Activated naive CD4-positive, alpha-beta T cell treated with anti-CD3 and anti-CD28 coated beads, Interleukin-2, amount 10 ng/mL, durations not matched to agents 7 days and 5 days (primary cell): ENCODE data around the gene COL23A1.

Experiments
- CTCF ChIA-PET: fragments of 350-600 bp; sonication (Branson Sonifier 250); formaldehyde crosslinking; loops from one replicate; lab custom pipeline; 2021; ENCODE audit warnings: antibody characterized with exemption; lab: Charles Lee
- DNase-seq: peaks from one replicate; pipeline ENCODE4 v3.0.0-alpha.2; 2020
- H3K27ac Mint-ChIP-seq: one replicate; pipeline ENCODE4 v1.8.0; 2021; ENCODE audit warnings: mild to moderate bottlenecking, moderate library complexity, mixed read lengths
- H3K27me3 Mint-ChIP-seq: one replicate; pipeline ENCODE4 v1.8.0; 2021; ENCODE audit warnings: mild to moderate bottlenecking, mixed read lengths
- H3K36me3 Mint-ChIP-seq: one replicate; pipeline ENCODE4 v1.8.0; 2021; ENCODE audit warnings: mixed read lengths
- H3K4me1 Mint-ChIP-seq: one replicate; pipeline ENCODE4 v1.8.0; 2021; ENCODE audit warnings: mixed read lengths
- H3K4me3 Mint-ChIP-seq: one replicate; pipeline ENCODE4 v1.8.0; 2021; ENCODE audit warnings: mild to moderate bottlenecking, moderate library complexity, mixed read lengths
- H3K9me3 Mint-ChIP-seq: one replicate; pipeline ENCODE4 v1.8.0; 2021; ENCODE audit warnings: mixed read lengths

COL23A1 gene

GRCh38 chr5:178469011-178469974, 120.9 kb downstream of the COL23A1 start:
- Mint-ChIP-seq H3K27me3 (no peaks in the 10 kb centered on the region), H3K36me3 (no peaks in the 10 kb centered on the region), H3K27ac (no peak overlapping the region), H3K9me3 (no peaks in the 10 kb centered on the region), H3K4me1 (peaks cover 5% of the 10 kb centered on the region), H3K4me3 (no peak overlapping the region)
- no peak for DNase-seq
- CTCF ChIA-PET, result interaction anchor here (2.0 kb wide), 1 partner anchor 8 kb away, joined by 7 read pairs; no protein-coding TSS in a partner anchor

- no peaks in the 10 kb centered on the region for H3K9me3 Mint-ChIP-seq
- H3K27me3 Mint-ChIP-seq, result no peaks in the 10 kb centered on the region
- DNase-seq, result no peak
- H3K4me3 Mint-ChIP-seq, result no peak overlapping the region
- no peak overlapping the region for H3K27ac Mint-ChIP-seq
- no peaks in the 10 kb centered on the region for H3K36me3 Mint-ChIP-seq
- CTCF ChIA-PET, result no interaction called here
- H3K4me1 Mint-ChIP-seq, result no peaks in the 10 kb centered on the region
Measured at GRCh38 chr5:178468196-178468685, 122.0 kb downstream of the COL23A1 start.

DNA sequence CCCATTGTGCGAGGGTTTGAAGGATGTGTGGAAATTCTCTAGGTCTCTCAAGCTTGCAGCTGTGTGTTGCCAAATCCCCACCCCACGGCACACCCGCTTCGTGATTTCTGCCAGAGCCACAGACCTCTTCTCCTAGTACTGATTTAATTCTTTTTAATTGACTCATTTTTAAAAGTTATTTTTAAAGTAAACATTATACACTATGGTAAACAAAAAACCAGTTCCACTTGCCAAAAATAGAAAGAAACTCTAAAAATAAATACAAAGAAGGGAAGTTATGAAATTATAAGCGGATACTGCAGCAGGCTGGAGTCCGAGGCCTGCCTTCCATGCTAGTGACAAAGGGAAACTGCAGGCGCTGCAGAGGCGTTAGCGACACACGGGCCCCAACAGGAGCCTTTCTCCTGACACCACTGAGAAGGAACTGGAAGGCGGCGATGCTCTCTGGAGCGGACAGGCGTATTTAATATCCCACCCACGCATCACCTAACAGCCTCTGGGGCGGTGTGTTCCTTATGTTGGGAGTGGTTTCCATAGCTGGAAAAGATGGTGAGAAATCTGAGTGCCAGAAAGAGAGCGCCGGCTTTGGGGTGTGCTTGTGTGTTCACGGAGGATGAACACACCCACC, 122.5 kb downstream of the COL23A1 start:
- Mint-ChIP-seq H3K9me3 (no peaks in the 10 kb centered on the region), H3K27me3 (no peaks in the 10 kb centered on the region), H3K27ac (no peak overlapping the region), H3K4me1 (no peaks in the 10 kb centered on the region), H3K36me3 (no peaks in the 10 kb centered on the region), H3K4me3 (no peak overlapping the region)
- CTCF ChIA-PET, result no interaction called here
- no peak for DNase-seq

DNA sequence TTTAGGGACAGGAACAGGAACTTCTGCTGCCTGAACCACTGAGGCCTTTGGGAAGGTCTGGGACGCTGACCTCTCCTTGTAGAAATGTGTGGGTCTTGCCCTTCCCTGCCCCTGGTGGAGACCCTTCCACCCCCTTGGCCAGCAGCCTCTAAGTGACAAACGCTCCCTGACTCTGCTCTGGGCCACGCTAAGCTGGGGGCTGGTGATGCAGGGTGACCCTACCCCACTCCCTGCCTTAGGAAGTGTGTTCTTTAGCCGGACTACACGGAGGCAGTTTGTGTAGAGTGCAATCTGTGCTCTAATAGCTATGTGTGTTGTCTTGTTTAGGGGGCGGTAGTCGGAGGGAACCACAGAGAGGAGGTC, 123.0 kb downstream of the COL23A1 start:
- no peaks in the 10 kb centered on the region for H3K27me3 Mint-ChIP-seq
- H3K4me1 Mint-ChIP-seq, result no peaks in the 10 kb centered on the region
- H3K9me3 Mint-ChIP-seq, result no peaks in the 10 kb centered on the region
- H3K4me3 Mint-ChIP-seq, result no peak overlapping the region
- CTCF ChIA-PET, result interaction anchor here (1.5 kb wide), 1 partner anchor 187 kb away, joined by 3 read pairs; no protein-coding TSS in a partner anchor
- H3K36me3 Mint-ChIP-seq, result no peaks in the 10 kb centered on the region
- no peak overlapping the region for H3K27ac Mint-ChIP-seq
- no peak for DNase-seq

DNA sequence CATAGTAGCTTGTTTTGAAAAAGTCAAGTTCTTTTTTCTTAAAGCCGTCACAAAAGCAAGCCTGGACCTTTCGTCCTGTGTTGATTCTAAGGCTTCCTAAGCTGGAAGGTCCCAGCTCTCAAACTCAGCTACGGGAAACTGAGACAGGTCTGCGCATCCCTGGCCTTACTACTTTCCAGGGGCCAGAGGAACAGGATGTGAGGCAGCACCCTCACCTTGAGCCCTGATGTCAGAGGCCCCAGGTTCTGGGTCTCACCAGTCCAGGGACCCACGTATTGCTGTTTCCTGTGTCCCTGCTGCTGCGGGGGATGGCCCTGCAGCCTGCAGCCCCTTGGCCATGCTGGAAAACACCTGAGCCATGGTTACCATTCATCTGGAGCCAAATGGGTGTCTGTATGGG, 123.9 kb downstream of the COL23A1 start:
- CTCF ChIA-PET, result interaction anchor here (1.5 kb wide), 1 partner anchor 186 kb away, joined by 3 read pairs; no protein-coding TSS in a partner anchor
- Mint-ChIP-seq H3K27ac (no peak overlapping the region), H3K4me1 (no peaks in the 10 kb centered on the region), H3K9me3 (no peaks in the 10 kb centered on the region), H3K4me3 (no peak overlapping the region), H3K27me3 (peaks cover under 1% of the 10 kb centered on the region), H3K36me3 (no peaks in the 10 kb centered on the region)
- DNase-seq, result no peak

DNA sequence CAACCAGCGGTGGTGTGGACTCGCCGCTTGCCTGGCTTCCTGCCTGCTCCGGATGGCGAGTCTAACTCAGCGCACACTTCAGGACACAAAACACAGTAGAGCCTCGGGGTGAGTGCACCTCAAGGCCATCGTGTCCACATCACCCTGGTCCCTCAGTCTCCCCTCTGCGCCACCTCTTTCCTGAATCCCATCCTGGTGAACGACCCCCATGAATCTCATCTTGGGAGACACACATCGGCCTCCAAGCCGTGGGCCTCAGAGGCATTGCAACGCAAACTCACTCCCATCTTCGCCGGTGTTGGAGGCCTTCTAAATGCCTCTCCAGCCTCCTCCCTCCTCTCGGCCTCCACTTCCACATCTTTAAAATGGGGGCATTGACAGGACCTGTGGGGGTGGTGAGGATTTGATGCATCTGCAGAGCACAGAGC, 124.3 kb downstream of the COL23A1 start:
- no peaks in the 10 kb centered on the region for H3K9me3 Mint-ChIP-seq
- peaks cover 5% of the 10 kb centered on the region for H3K27me3 Mint-ChIP-seq
- DNase-seq, result no peak
- CTCF ChIA-PET, result interaction anchor here (1.5 kb wide), 1 partner anchor 185 kb away, joined by 3 read pairs; no protein-coding TSS in a partner anchor
- H3K4me3 Mint-ChIP-seq, result no peak overlapping the region
- no peaks in the 10 kb centered on the region for H3K4me1 Mint-ChIP-seq
- H3K36me3 Mint-ChIP-seq, result no peaks in the 10 kb centered on the region
- no peak overlapping the region for H3K27ac Mint-ChIP-seq

DNA sequence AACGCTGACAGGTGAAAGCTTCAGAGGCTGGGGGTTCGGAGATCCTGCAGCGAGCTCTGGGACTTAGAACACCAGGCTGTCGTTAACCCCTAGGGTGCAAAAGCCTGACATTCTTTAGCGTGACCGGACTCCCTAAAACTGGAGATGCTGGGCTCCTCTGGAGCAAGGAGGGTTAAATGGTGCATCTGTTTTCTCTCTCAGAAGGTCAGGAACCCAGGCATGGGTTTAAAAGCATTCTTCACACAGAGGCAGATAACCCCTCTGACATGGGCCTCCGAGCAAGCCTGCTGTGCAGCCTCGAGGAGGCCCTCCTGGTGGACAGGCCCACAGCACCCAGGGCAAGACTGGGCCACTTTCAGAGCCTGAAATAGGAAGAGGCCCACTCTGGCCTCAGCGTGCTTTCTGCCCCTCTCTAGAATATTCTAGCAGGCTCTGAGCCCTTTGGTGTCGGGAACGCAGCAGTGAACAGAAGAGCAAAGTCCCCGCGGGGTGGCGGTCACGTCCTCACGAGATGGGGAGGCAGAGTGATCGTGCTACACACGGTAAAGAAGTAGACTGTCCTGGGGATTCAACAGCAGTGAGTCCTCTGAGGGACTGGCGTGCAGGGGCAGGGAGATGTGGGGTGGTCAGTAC, 124.8 kb downstream of the COL23A1 start:
- CTCF ChIA-PET, result no interaction called here
- H3K27me3 Mint-ChIP-seq, result peaks cover 6% of the 10 kb centered on the region

DNA sequence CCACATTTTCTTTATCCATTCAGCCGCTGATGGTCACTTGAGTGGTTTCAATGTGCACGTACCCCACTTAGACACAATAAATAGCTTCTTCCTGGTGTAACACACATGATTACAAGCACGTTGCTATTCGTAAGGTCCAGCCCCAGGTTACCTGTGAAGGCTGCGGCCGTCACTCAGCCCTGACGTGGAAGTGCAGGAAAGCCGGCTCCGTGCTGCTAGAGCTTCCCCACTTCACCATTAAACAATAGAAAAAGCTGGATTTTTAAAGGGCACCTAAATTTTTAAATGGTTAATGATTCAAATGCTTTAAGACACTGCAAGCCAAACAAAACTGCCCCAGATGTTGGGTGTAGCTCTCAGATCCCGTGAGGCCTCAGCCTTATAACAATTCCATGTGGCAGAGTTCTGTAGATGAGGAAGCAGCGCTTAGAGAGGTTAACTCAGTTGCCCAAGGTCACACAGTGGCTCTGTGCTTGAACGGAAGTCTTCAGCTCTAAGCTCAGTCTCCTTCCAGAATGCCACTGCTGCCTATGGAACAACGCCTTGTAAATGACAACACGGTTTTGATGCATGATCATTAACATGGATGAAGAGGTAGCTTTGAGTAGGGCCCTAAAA, 125.7 kb downstream of the COL23A1 start:
- no peaks in the 10 kb centered on the region for H3K9me3 Mint-ChIP-seq
- no peaks in the 10 kb centered on the region for H3K4me1 Mint-ChIP-seq
- H3K27ac Mint-ChIP-seq, result no peak overlapping the region
- DNase-seq, result no peak
- no peak overlapping the region for H3K4me3 Mint-ChIP-seq
- H3K36me3 Mint-ChIP-seq, result no peaks in the 10 kb centered on the region
- CTCF ChIA-PET, result no interaction called here
- peaks cover 6% of the 10 kb centered on the region for H3K27me3 Mint-ChIP-seq

More for the DNA sequence above, 124.8 kb downstream of the COL23A1 start:
- Mint-ChIP-seq H3K4me3 (no peak overlapping the region), H3K9me3 (no peaks in the 10 kb centered on the region), H3K36me3 (no peaks in the 10 kb centered on the region), H3K4me1 (no peaks in the 10 kb centered on the region), H3K27ac (no peak overlapping the region)
- no peak for DNase-seq

DNA sequence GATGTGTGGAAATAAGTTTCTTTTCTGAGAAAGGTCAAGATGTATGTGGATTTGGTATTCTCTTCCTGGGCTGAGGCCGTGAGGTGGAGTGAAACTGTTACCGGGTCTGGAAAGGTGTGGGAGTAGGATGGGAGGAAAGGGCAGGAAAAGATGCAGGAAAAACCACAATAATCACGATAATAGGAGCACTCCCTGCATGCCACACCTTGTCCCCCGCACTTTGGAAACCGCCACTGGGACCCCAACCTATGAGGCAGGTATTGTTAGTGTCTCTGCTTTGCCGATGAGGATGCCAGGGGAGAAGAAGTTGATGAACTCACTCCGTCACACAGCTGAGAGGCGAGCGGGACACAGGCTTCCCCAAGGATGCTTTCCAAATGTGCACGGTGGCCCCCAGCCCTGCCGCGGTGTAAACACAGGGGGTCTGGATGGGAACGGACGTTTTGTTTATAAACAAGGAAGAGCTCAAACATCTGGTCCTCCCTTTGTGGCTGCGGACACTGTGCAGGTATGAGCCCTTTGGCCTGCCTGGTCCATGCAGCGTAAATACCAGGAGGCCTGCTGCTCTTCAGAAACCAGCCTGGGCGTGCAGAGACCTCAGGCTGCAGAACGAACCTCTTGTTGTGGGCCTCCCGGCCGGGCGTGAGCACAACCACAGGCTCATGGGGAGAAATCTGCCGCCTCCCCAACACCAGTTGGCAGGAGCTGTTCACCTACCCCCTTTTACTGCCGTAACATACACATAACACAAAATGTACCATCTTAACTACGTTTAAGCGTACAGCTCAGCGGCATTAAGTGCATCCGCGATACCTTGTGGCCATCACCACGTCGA, 126.7 kb downstream of the COL23A1 start:
- CTCF ChIA-PET, result no interaction called here
- Mint-ChIP-seq H3K9me3 (no peaks in the 10 kb centered on the region), H3K4me1 (no peaks in the 10 kb centered on the region), H3K27ac (no peak overlapping the region), H3K4me3 (no peak overlapping the region), H3K36me3 (no peaks in the 10 kb centered on the region), H3K27me3 (peaks cover 6% of the 10 kb centered on the region)
- DNase-seq, result no peak

DNA sequence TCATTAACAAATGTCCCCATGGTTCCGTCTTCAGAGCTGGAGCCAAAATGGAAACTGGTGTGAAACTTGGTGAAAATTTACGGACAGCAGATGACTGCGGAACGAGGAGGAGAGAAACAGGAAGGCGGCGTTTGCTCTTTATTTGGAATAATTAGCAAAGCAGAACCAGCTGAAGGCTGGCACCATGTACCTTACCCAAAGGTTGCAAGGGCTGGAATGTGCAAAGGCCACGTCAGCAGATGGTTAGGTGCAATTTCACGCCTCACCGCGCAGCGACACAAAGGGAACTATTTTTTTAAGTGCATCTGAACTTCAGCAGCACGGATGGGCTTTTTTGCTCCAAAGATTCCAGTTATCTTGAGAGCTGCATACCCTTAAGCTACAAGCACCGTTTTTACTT, 127.4 kb downstream of the COL23A1 start:
- no peak overlapping the region for H3K27ac Mint-ChIP-seq
- H3K36me3 Mint-ChIP-seq, result no peaks in the 10 kb centered on the region
- H3K4me3 Mint-ChIP-seq, result no peak overlapping the region

GRCh38 chr5:178462076-178462475, 128.1 kb downstream of the COL23A1 start:
- CTCF ChIA-PET, result interaction anchor here (0.9 to 3.0 kb wide), 4 partner anchors 10 to 88 kb away, joined by 3 to 10 read pairs (median 4); no protein-coding TSS in a partner anchor
- Mint-ChIP-seq H3K27ac (no peak overlapping the region), H3K9me3 (no peaks in the 10 kb centered on the region), H3K36me3 (no peaks in the 10 kb centered on the region), H3K4me3 (no peak overlapping the region), H3K27me3 (peaks cover 6% of the 10 kb centered on the region), H3K4me1 (no peaks in the 10 kb centered on the region)
- DNase-seq, result no peak

More for the DNA sequence above, 127.4 kb downstream of the COL23A1 start:
- Mint-ChIP-seq H3K4me1 (no peaks in the 10 kb centered on the region), H3K27me3 (peaks cover 6% of the 10 kb centered on the region), H3K9me3 (no peaks in the 10 kb centered on the region)
- no peak for DNase-seq
- CTCF ChIA-PET, result interaction anchor here (0.9 to 3.0 kb wide), 2 partner anchors 9 to 23 kb away, joined by 3 to 10 read pairs; no protein-coding TSS in a partner anchor

DNA sequence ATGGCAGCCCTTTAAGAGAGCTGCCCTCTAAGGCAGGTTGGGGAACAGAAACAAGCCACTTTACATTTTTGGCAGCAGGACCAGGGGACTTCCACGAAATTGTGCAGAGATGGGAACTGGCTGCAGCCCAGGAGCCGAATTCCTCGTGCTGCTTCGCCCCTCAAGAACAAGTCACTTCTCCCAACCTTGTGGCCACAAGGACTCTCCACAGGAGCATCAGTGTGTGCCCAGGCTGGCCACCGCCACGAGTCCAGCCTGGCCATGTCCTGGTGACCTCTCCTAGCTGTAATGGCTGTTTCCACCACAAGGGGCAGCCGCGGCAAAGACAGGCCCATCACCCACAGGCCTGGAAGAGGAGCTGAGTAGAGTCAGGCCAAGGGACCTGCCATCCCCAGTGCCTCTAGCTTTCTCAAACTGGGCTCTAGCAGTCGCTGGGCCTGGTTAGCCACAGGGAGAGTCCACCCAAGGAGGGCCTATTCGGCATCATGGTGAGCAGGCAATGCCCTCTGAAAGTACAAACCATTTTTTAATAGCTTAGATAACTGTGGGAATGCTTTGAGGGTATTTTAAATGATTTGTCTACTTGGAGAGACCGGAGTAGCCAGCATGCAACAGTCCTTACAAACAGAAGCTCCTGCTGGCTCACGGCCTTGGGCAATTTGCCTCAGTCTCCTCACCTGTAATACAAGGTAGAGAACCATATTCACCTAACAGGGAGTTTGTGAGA, 129.0 kb downstream of the COL23A1 start:
- no peaks in the 10 kb centered on the region for H3K4me1 Mint-ChIP-seq
- H3K36me3 Mint-ChIP-seq, result no peaks in the 10 kb centered on the region
- no peak overlapping the region for H3K4me3 Mint-ChIP-seq
- no peak overlapping the region for H3K27ac Mint-ChIP-seq
- peak; percentile 63 for DNase-seq
- no peaks in the 10 kb centered on the region for H3K9me3 Mint-ChIP-seq
- H3K27me3 Mint-ChIP-seq, result peaks cover 6% of the 10 kb centered on the region
- CTCF ChIA-PET, result interaction anchor here (0.6 to 3.0 kb wide), 11 partner anchors 9 to 303 kb away, joined by 3 to 10 read pairs (median 3); no protein-coding TSS in a partner anchor
